AML-193 (cell line): ENCODE measurements around the gene JAZF1.

Experiments
- DNase-seq, 2 experiments: peaks; one replicate each; lab custom pipeline; 2025; lab: John Stamatoyannopoulos, UW

The JAZF1 gene

GRCh38 chr7:28008171-28008570 is 172.4 kb downstream of the JAZF1 start:
- DNase-seq = no peak

GRCh38 chr7:28006491-28006890 is 174.1 kb downstream of the JAZF1 start:
- no peak for DNase-seq

GRCh38 chr7:28005847-28006231 is 174.8 kb downstream of the JAZF1 start:
- no peak for DNase-seq

DNA sequence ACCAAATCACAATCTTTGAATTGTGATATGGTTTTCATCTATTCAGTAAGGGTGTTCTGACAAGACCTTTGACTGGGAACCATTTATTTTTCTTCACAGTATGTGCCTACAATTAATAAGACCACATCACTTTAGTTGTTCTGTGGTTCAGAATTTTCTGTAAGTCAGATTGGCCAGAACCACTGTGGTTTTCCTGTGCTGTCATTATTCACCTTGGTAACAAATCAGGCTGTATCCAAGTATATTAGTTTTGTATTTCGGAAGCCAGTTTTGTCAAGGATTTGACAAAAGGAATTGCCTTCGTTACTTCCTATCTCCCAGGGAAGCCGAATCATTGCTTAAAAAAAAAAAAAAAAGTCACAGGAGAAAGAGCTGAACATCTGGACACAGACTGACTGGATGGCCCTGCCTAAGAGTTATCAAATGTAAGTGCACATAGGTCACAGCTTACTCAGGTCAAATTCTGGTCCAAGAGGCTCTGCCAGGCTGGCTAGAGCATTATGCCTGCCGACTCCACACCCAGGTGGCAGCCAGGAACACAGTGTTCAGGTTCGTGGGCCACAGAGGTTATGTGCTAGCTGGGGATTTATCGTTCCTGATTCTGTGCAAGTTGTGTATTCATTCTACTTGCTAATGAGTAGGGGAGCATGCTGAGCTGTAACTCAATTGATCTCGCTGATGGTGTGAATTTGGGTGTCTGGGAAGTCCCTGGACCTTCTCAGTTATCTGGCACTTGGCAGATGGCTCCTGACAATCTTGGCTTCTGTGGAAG is 175.3 kb downstream of the JAZF1 start:
- DNase-seq = no peak

DNA sequence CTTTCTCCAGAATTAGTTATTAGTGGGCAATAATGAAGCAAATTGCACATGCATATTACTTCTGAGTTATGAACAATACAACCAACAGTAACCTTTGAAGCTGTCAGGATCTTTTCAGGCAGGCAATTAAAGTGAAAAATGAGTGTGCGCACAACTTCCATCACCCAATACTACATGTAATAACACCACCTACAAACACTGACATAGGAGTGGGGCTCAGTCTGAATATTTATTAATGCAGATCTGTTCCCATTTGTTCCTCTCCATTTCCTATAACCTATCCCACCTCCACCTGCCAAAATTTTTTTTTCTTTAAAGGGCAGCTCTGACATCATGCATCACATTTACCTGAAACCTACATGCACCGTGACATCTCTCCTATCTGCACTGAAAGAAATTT is 177.2 kb downstream of the JAZF1 start:
- no peak for DNase-seq

DNA sequence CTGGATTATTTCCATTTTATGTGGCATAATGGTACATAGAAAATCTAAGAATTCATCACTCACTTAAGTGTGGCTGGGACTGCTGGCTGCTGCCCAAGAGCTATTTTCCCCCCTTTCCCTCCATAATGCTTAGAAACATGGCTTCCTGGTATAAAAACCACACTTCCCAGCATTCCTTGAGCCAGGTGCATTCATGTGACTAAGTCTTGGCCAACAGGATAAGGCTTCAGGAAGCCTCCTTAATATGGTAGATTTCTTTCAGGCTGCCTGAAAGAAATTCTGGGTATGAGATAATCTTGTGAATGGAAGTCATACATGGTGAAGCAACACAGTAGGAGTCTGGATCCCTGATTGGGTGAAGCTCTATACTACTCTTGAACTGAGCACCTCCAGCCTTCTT is 178.0 kb downstream of the JAZF1 start:
- DNase-seq = no peak

DNA sequence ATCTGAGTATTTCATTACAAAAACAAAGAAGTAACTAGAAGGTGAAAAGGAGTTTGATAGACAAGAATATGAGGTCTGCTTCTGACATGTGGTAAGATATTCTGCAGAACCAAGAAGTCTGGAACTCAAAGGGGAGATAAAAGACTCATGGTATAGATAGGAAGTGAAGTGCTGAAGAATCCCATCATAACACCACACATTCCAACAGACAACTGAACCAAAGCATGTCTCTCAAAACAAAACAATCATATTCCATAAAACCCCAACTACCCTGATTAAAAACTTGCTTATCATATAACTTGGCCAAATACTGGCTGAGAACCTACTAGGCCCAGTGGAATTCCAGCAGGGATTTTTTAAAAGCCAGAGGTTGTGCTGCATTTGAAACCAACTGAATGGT is 178.7 kb downstream of the JAZF1 start:
- DNase-seq = no peak

GRCh38 chr7:27999829-28000228 is 180.8 kb downstream of the JAZF1 start:
- DNase-seq = no peak

- no peak for DNase-seq
Observed at GRCh38 chr7:27998382-27998781, 182.2 kb downstream of the JAZF1 start.

GRCh38 chr7:27997188-27997707 is 183.3 kb downstream of the JAZF1 start:
- DNase-seq = no peak

DNA sequence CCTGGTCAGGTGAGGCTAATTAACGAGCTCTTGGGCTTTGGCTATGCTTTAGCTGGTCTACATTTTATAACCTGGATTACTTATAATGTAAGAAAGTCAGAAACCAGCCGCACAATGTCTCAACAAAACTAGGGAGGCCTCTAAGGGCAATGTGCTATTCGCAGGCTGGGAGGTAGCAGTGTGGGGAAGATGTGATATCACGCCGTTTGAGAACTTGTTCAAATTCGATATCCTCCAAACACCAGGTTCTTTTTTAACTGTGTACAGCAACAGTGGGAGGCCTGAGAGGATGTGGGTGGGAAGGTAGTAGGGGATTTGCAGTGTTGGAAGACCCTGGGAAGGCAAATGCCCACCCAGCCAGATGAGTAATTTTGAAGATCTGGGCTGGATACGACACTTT is 184.5 kb downstream of the JAZF1 start:
- DNase-seq = no peak

DNA sequence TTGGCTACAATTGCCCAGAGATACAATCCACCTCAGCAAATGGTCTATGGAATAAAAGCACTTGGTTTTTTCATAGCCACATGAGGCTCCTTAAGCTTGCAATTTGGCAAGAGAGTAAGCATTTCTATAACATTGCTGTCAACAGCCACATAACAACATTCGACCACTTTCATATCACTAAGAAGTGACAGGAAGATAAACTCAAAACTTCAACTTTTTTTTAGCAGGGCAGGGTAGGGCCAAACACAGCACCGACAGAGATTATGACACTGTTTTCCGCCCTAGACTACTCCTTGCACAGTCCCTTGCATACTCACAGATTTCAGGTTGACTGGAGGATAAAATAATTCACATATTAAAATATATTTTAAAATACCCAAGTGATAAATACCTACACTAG is 185.4 kb downstream of the JAZF1 start:
- no peak for DNase-seq

- no peak for DNase-seq
Observed at GRCh38 chr7:27994639-27995038, 186.0 kb downstream of the JAZF1 start.

DNA sequence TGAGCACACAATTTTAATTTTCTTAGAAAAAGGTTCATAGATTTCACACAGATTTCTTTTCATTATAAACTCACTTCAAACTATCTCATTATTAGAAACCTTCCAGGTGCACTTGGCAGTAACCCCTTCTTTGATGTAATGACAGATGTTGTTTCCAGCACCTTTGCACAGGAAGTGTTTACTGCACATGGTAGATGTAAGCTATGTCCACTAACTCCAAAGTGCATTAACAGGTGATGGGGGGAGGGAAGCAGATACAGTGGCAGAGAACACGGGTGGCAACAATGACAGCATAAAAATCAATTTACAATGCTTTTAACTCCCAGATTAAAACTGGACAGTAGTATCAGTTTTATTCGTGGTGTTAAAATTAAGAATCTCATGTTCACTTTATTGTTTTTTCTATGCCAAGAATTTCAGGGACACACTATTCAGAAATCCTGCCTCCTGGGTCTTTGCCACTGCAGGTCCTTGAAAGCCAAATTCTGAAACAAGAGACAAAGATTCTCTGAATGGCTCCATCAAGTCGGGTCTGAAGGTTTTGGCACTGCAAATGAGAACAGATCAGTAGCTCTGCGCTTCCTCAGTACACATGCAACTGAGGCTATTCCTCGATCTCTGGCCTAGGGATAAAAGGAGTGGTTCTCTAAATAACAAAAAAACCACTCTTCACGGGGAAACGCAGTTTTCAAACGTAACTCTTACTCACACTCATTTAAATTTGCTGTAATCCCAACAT is 187.7 kb downstream of the JAZF1 start:
- no peak for DNase-seq

GRCh38 chr7:27992097-27992496 is 188.5 kb downstream of the JAZF1 start:
- no peak for DNase-seq

- DNase-seq = no peak
Observed at GRCh38 chr7:27991006-27991528, 189.5 kb downstream of the JAZF1 start.

GRCh38 chr7:27976531-27976930 is 204.1 kb downstream of the JAZF1 start:
- DNase-seq = no peak

DNA sequence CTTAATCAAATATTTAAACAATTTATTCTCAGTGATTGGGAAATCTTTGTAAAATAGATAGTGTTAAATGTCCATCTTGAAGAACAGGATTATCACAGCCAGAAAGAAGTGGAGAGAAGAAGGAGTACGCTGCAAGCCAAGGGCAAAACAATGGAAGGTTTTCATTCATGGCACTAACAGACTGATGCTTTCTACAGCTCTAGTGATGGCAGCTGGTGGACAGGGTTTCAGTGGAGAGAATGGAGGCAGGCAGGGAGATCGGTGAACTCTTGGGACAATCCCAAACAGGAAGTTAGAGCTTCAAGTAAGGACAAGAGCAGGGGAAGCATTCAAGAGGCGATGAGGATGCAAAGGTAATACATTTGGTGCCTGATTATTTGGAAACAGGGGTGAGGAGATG is 207.0 kb downstream of the JAZF1 start:
- DNase-seq = no peak

GRCh38 chr7:27972276-27972675 is 208.3 kb downstream of the JAZF1 start:
- no peak for DNase-seq

DNA sequence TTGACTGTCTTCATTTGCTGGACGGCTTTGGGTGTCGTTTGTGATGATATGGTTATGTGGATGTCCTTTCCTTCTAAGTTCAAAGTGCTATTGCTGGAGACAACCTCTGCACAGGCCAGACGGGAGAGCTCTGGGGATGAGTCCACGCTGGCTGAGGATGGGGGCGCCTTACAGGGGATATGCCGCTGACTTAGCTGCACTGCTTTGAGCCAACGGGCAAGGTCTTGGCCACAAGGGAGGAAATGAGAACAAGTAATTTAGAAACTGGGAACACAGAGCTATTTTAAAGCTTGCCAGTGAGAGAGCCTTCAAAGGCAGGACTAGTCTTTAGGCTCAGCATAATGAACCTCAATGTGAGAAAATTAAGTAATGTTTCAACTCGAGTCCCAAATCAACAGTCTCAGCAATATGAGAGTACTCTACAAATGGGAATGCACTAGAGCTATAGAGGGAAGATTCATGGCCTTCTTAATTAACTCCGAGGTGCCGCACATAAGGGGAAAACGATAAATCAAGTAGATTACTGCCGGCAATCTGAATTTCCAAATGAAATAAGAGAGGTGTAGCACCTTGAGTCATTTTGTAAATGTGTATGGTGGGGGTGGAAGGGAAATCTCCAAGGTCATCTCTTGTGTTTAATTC is 209.3 kb downstream of the JAZF1 start:
- DNase-seq = no peak

- no peak for DNase-seq
Observed at GRCh38 chr7:27970350-27970749, 210.2 kb downstream of the JAZF1 start.

- DNase-seq = no peak
Observed at GRCh38 chr7:27969346-27969745, 211.2 kb downstream of the JAZF1 start.

- DNase-seq = no peak
Observed at GRCh38 chr7:27967639-27968038, 213.0 kb downstream of the JAZF1 start.
